HG03575 (cell line): ENCODE measurements around the gene ADARB2.

Experiments used
- ATAC-seq: cut with Tn5 transposase; IDR thresholded peaks from one replicate; pipeline ENCODE4 v1.9.1; 2021; ENCODE audit not compliant: unreplicated experiment, insufficient number of reproducible peaks, low FRiP score; ENCODE audit errors: extremely low read depth

Gene ADARB2

GRCh38 chr10:1183033-1183396 lies 554.3 kb downstream of the ADARB2 start:
- ATAC-seq: no peak

DNA sequence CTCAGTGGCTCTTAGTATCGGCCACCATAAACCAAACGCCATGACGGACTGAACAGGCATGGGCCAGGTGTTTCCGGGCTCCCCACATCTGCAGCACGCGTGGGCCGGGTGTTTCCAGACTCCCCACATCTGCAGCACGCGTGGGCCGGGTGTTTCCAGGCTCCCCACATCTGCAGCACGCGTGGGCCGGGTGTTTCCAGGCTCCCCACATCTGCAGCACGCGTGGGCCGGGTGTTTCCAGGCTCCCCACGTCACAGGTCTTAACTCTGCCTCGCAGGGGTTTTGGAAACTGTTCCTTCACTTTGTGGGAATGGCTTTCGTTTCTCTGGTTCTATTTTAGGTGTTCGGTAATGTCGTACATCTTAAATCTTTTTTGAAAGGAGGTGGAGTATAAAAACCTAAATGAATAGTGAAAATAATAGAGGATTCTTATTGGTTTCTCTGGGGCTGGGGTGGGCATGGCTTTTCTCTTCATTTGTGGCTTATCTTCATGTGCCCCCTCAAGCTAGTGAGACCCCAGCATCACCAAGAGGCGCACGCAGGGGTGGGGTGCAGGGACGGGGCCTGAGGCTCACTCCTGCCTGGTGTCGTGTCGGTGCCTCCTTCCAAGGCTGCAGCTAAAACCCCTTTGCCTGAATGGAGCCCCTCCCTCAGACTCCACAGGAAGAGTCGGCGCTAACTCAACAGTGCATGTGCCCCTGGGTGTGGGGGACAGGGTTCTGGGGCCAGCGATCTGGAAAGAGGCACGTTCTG lies 554.9 kb downstream of the ADARB2 start:
- ATAC-seq: no peak

DNA sequence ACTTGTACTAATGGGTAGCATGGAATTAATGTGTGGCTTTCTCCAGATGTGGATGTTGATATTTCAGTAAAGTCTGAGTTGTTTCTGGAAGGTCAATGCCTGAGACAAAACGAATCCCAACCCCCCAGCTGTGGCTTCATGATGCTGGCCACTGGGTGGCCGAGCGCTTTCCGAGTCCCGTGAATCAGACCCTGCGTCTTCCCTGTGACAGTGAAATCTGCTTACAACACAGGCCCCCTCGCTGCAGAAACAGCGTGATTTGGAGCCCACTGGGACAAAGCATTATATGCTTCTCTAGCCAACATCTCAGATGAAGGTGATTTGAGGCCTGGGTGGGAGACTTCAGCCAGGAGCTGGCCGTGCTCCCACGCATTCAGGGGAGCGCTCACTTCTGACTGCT lies 556.5 kb downstream of the ADARB2 start:
- no peak for ATAC-seq

DNA sequence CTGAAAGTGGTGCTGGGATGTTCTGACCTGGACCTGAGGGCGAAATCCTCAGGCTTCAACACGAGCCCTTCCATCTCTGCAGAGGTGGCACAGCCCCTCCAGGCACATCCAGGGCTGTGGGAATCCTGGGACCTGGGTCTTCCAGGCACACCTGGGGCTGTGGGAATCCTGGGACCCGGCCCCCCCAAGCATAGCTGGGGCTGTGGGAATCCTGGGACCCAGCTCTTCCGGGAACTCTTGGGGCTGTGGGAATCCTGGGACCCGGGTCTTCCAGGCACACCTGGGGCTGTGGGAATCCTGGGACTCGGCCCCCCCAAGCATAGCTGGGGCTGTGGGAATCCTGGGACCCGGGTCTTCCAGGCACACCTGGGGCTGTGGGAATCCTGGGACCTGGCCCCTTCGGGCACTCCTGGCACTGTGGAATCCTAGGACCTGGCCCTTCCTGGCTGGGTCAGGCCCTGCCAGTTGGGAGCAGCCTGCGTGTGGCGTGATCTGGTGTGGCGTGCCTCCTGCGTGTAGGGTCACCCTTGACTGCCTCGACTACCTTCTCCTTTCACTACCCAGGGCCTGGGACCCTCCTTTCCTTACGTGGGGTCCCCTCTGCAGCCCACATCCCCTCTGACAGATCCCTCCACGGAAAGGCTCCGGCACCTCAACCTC lies 557.1 kb downstream of the ADARB2 start:
- ATAC-seq: no peak

- ATAC-seq: no peak
Observed at GRCh38 chr10:1179346-1180070, 557.8 kb downstream of the ADARB2 start.

DNA sequence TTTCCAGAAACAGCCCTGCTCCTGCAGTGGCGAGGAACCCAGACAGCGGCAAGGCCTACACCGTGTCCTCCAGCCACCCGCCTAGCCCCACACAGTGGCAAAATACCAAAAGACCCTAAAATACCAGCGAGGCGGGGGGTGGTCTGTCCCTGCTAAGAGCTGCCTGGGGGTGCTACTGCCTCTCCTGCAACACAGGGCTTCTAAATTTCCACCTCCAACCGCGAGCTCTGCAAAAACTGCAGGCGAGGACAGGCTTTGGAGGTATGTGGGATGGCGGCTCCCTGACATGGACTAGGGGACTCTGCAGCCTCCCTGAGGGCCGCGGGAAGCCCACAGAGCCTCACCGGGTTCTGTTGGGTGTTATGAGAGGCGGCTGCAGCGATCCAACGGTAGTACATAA lies 558.8 kb downstream of the ADARB2 start:
- ATAC-seq: no peak

- ATAC-seq: no peak
Observed at GRCh38 chr10:1177936-1178335, 559.4 kb downstream of the ADARB2 start.

- ATAC-seq: no peak
Observed at GRCh38 chr10:1175956-1176565, 561.3 kb downstream of the ADARB2 start.

DNA sequence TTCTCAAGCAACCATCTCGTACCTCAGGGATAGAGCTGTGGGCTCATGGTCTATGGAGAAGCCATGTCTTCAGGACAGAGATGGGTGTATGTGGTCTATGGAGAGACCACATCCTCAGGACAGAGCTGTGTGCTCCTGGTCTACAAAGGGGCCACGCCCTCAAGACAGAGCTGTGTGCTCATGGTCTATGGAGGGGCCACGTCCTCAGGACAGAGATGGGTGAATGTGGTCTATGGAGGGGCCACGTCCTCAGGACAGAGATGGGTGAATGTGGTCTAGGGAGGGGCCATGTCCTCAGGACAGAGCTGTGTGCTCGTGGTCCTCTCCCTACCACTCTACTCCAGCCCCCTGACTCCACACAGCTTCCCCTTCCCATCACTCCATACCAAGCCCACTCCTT lies 563.3 kb downstream of the ADARB2 start:
- ATAC-seq: no peak

GRCh38 chr10:1173091-1173490 lies 564.2 kb downstream of the ADARB2 start:
- no peak for ATAC-seq

DNA sequence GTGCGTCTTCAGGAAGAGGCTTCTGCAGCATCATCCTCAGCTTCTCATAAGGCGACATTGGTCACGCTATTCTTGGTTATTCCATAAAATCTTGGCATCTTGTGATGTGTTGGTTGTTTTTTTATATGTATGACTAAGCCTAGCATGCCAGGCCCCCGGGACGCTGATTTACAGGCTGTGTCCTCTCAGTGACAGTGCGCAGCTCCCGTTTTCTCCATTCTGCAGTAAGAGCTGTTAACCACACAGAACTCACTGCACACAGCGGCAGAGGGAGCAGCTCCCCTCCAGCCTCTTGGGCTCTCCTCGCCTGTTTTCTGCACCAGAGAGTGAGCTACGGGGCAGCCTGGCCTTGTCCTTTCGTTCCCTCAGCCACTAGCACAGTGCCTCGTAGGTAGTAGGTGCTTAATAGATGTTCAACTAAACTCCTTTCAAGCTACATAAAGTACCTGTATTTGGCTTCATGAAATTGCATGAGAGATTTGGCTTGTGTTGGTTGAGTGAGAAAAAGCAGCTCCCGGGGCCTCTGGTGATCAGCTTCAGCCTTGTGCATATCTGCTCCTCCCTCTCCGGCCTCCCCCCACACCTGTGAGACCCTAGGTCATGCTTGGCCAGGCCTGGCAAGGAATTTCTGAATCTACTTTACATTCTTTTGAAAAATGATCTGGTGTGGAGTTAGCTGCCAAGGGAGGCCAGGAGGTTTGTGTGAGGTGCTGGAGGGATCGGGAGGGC lies 564.9 kb downstream of the ADARB2 start:
- no peak for ATAC-seq

DNA sequence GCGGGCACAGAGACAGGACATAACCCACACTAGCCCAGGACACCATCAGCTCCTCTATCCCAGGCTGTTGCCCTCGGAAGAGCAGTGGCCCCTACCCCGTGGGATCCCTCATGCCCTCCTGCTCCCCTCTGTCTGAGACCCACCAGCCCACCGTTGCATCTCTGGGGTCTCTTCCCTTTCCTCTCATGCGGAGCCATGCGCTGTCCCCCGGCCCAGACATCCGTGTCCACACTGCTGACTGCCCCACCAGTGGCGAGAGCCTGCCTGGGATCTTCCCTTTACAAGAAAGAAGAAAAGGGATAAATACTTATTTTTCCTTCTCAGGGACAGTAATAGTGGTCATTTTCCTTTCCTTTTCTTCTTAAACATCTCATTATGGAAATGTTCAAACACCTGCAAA lies 565.7 kb downstream of the ADARB2 start:
- ATAC-seq: no peak

DNA sequence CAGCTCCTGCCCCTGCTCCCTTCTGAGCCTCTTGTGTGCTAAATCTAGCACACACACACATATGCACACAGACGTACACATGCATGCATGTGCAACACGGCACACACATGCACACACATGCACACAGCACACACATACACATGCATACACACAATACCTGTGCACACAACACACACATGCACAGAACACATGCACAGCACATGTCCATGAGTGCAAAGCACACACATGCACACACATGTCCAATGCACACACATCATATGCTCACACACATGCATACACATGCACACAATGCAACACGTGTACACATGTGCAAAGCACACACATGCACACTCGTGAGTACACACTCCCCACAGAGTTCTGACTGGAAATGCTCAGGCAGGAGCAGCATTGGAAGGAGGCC lies 566.1 kb downstream of the ADARB2 start:
- no peak for ATAC-seq

DNA sequence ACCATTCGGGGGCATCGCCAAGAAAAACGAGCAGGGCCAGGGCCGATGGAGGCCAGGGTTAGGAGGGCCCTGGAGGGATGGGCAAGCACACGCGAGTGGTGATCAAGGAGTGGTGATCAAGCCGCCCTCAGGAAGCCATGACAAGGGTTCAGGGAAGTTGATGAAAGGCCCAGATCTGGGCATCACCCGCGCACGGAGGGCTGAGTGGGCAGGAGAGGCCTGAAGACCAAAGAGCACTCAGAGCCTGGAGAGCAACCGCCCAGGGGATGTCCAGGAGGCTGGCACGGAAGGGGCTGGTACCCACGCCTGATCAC lies 566.5 kb downstream of the ADARB2 start:
- ATAC-seq: no peak

DNA sequence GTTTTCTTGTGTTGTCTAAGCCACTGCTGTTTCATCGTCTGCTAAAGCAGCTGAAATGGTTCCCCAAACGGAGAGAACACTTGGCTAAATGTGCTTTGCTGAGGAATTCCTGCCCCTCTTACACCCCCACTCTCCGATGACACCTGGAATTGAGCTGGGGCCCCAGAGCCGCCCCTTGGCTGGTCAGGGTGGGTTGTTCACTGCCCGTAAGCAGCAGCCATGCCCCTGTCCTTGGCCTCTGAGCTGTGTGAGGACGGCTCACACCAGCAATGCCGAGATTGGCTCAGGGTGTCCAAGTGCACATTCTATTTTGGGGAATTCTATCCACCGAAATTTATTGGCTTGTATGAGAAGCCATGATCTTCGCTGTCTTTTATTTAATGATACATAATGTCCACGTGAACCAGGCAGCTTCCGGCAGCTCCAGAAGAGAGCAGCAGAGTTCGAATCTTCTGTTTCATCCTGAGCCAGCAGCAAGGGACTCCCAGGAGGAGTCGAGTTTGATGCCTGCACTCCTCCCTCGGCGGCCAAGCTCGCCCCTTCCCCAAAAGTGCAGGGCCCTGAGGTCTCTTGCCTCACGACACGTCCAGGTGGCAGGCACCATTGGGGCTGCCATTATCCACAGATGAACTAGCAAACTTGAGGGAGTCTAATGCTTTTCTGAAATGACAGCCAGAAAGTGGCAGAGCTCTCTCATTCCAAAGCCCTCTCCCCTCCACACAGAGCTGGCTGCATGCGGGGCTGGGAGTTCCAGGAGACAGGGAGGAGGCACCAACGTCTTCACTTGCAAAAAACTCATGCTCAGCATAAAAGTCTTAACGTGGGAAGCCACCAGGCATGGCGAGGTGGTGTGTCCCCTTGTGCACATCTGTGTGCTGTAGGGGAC lies 567.1 kb downstream of the ADARB2 start:
- no peak for ATAC-seq

DNA sequence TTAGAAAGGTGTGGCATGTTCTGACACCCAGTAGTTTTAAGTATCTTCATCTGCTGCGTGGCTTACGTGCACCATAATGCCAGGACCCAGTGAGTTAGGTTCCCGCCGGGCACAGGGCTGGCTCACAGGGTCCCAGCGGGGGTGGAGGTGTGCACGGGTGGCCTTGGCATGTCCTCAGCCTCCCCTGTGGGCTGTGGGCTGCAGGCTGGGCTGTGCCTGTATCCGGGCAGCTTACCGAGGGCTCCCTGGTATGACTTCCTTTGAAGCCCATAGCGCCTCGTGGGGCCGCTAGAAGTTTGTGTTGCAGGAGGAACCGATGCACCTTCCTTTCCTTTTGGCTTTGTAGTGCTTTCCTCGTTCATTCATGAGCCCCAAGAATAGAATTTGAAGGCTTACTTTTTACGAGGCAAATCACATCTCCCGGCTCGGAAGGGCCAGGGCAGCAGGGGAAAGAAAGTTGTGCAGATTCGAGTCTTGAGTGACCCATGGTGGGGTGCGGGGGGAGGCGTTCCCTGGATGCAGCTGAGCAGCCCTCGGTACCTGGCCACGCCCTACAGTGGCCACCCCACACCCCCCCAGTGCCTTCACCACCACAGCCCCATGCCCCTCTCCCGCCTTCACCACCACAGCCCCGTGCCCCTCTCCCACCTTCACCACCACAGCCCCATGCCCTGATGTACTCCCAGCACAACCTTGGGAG lies 568.0 kb downstream of the ADARB2 start:
- ATAC-seq: no peak

DNA sequence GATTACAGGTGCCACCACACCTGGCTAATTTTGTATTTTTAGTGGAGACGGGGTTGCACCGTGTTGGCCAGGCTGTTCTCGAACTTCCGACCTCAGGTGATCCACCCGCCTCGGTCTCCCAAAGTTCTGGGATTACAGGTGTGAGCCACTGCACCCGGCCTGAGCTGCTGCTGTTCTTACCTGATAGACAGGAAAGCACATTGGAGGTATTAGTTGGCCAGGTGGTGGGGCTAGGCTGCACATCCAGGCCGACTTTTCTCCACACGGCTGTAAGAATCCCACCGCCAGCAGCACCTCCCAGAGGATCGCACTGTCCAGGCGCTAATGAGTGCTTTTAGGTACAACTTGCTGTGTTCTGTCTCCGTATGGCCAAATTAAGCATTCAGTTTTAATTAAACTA lies 568.6 kb downstream of the ADARB2 start:
- no peak for ATAC-seq

- no peak for ATAC-seq
Observed at GRCh38 chr10:1166828-1167275, 570.5 kb downstream of the ADARB2 start.
